Activated T-helper 1 cell treated with anti-CD3 and anti-CD28 coated beads, Interleukin-12 subunit alpha, Interleukin-12 subunit beta, Interleukin-2, Interleukin-4 antibody, amounts not matched to agents 30 ng/mL and 10 ng/mL and 1 ng/mL, durations not matched to agents 14 hours and 24 hours and 36 hours (primary cell): ENCODE data around the gene DDIT3. TPM values are rescaled to one million over a fixed set of nuclear protein-coding genes. Genes with fewer than 3 reads are reported as not detected.
A peak's percentile ranks its signal among the peaks of the same experiment; 100 is the strongest.

Experiments
- DNase-seq: peaks from one replicate; pipeline ENCODE4 v3.0.0; 2021; ENCODE audit warnings: low spot score
- H3K27ac Mint-ChIP-seq: one replicate; pipeline ENCODE4 v1.8.0; 2021; ENCODE audit warnings: mild to moderate bottlenecking, mixed read lengths
- H3K27me3 Mint-ChIP-seq: one replicate; pipeline ENCODE4 v1.8.0; 2022; ENCODE audit warnings: mild to moderate bottlenecking, moderate library complexity, mixed read lengths; ENCODE audit not compliant: insufficient read depth
- H3K36me3 Mint-ChIP-seq: one replicate; pipeline ENCODE4 v1.8.0; 2021; ENCODE audit warnings: low read depth, mixed read lengths
- H3K4me1 Mint-ChIP-seq: one replicate; pipeline ENCODE4 v1.8.0; 2021; ENCODE audit warnings: low read depth, mixed read lengths
- H3K4me3 Mint-ChIP-seq: one replicate; pipeline ENCODE4 v1.8.0; 2021; ENCODE audit warnings: mild to moderate bottlenecking, moderate library complexity, mixed read lengths
- H3K9me3 Mint-ChIP-seq: one replicate; pipeline ENCODE4 v1.8.0; 2021; ENCODE audit warnings: mixed read lengths
- intact Hi-C: fragments of 100-400 bp; cut with micrococcal nuclease; formaldehyde crosslinking; loops from one replicate; pipeline ENCODE4 v1.15.1; 2024
- total RNA-seq: library from RNA; stranded (reverse); gene quantifications from 2 replicates; pipeline ENCODE4 v1.2.3, GENCODE V29; 2022

Gene DDIT3
- total RNA-seq, 1 donor from 2014 or later = 18.1 TPM

- Mint-ChIP-seq H3K36me3 (peaks cover 36% of the 10 kb centered on the region), H3K27me3 (no peaks in the 10 kb centered on the region), H3K27ac (peak overlapping the region; percentile 97), H3K4me1 (peaks cover 54% of the 10 kb centered on the region), H3K4me3 (peak overlapping the region; percentile 93), H3K9me3 (no peaks in the 10 kb centered on the region)
- DNase-seq = peak; percentile 46
- intact Hi-C loops = loop anchor here (1.0 to 5.0 kb wide), 7 partner anchors 9 to 846 kb away; partner anchors contain the start of genes BAZ2A, CTDSP2, NEMP1 and OS9
Observed at GRCh38 chr12:57477710-57478681, 42.3 kb downstream of the DDIT3 start.

GRCh38 chr12:57476993-57477709 is 43.2 kb downstream of the DDIT3 start:
- intact Hi-C loops = loop anchor here (1.0 to 5.0 kb wide), 6 partner anchors 15 to 845 kb away; partner anchors contain the start of genes BAZ2A, CTDSP2, OS9 and PIP4K2C
- H3K4me1 Mint-ChIP-seq = peaks cover 54% of the 10 kb centered on the region
- no peaks in the 10 kb centered on the region for H3K27me3 Mint-ChIP-seq
- peaks cover 44% of the 10 kb centered on the region for H3K36me3 Mint-ChIP-seq
- peak overlapping the region; percentile 97 for H3K27ac Mint-ChIP-seq
- no peaks in the 10 kb centered on the region for H3K9me3 Mint-ChIP-seq
- no peak for DNase-seq
- peak overlapping the region; percentile 93 for H3K4me3 Mint-ChIP-seq

- peak; percentile 67 for DNase-seq
- intact Hi-C loops = loop anchor here (1.0 to 5.0 kb wide), 6 partner anchors 14 to 844 kb away; partner anchors contain the start of genes BAZ2A, CTDSP2, OS9 and PIP4K2C
- H3K27me3 Mint-ChIP-seq = no peaks in the 10 kb centered on the region
- peak overlapping the region; percentile 93 for H3K4me3 Mint-ChIP-seq
- H3K4me1 Mint-ChIP-seq = peaks cover 54% of the 10 kb centered on the region
- H3K36me3 Mint-ChIP-seq = peaks cover 47% of the 10 kb centered on the region
- H3K9me3 Mint-ChIP-seq = no peaks in the 10 kb centered on the region
- H3K27ac Mint-ChIP-seq = peak overlapping the region; percentile 97
Observed at GRCh38 chr12:57476162-57476992, 43.9 kb downstream of the DDIT3 start.

- H3K27me3 Mint-ChIP-seq = no peaks in the 10 kb centered on the region
- H3K4me3 Mint-ChIP-seq = peak overlapping the region; percentile 93
- H3K9me3 Mint-ChIP-seq = no peaks in the 10 kb centered on the region
- H3K36me3 Mint-ChIP-seq = peaks cover 47% of the 10 kb centered on the region
- intact Hi-C loops = loop anchor here (1.0 to 5.0 kb wide), 6 partner anchors 13 to 843 kb away; partner anchors contain the start of genes BAZ2A, CTDSP2, OS9 and PIP4K2C
- H3K27ac Mint-ChIP-seq = peak overlapping the region; percentile 97
- H3K4me1 Mint-ChIP-seq = peaks cover 47% of the 10 kb centered on the region
- no peak for DNase-seq
Observed at GRCh38 chr12:57475271-57476161, 44.8 kb downstream of the DDIT3 start.

- H3K9me3 Mint-ChIP-seq = no peaks in the 10 kb centered on the region
Observed at GRCh38 chr12:57474862-57475261, 45.5 kb downstream of the DDIT3 start.

GRCh38 chr12:57474430-57474829 is 45.9 kb downstream of the DDIT3 start:
- Mint-ChIP-seq H3K4me1 (peaks cover 36% of the 10 kb centered on the region), H3K27me3 (no peaks in the 10 kb centered on the region), H3K9me3 (no peaks in the 10 kb centered on the region), H3K4me3 (peak overlapping the region; percentile 82), H3K27ac (peak overlapping the region; percentile 59), H3K36me3 (peaks cover 48% of the 10 kb centered on the region)
- intact Hi-C loops = no loop called here
- no peak for DNase-seq

More at GRCh38 chr12:57474862-57475261, 45.5 kb downstream of the DDIT3 start:
- peak overlapping the region; percentile 82 for H3K4me3 Mint-ChIP-seq
- no peak for DNase-seq
- H3K4me1 Mint-ChIP-seq = peaks cover 40% of the 10 kb centered on the region
- H3K27me3 Mint-ChIP-seq = no peaks in the 10 kb centered on the region
- intact Hi-C loops = loop anchor here (5.0 kb wide), 5 partner anchors 117 to 843 kb away; partner anchors contain the start of genes BAZ2A, CTDSP2, OS9 and PIP4K2C
- peak overlapping the region; percentile 59 for H3K27ac Mint-ChIP-seq
- peaks cover 47% of the 10 kb centered on the region for H3K36me3 Mint-ChIP-seq

- intact Hi-C loops = no loop called here
- Mint-ChIP-seq H3K9me3 (no peaks in the 10 kb centered on the region), H3K27ac (peak overlapping the region; percentile 59), H3K27me3 (no peaks in the 10 kb centered on the region), H3K36me3 (peaks cover 50% of the 10 kb centered on the region), H3K4me3 (peak overlapping the region; percentile 82), H3K4me1 (peaks cover 30% of the 10 kb centered on the region)
- no peak for DNase-seq
Observed at GRCh38 chr12:57473886-57474285, 46.4 kb downstream of the DDIT3 start.

GRCh38 chr12:57473392-57473791 is 46.9 kb downstream of the DDIT3 start:
- no peak for DNase-seq
- Mint-ChIP-seq H3K27me3 (no peaks in the 10 kb centered on the region), H3K4me3 (no peak overlapping the region), H3K36me3 (peaks cover 48% of the 10 kb centered on the region), H3K27ac (no peak overlapping the region), H3K9me3 (no peaks in the 10 kb centered on the region), H3K4me1 (peaks cover 25% of the 10 kb centered on the region)
- intact Hi-C loops = no loop called here

- no peaks in the 10 kb centered on the region for H3K27me3 Mint-ChIP-seq
- intact Hi-C loops = no loop called here
- H3K27ac Mint-ChIP-seq = no peak overlapping the region
- H3K9me3 Mint-ChIP-seq = no peaks in the 10 kb centered on the region
- DNase-seq = no peak
- H3K4me3 Mint-ChIP-seq = peak overlapping the region; percentile 39
- peaks cover 48% of the 10 kb centered on the region for H3K36me3 Mint-ChIP-seq
- H3K4me1 Mint-ChIP-seq = peaks cover 17% of the 10 kb centered on the region
Observed at GRCh38 chr12:57472391-57472790, 47.9 kb downstream of the DDIT3 start.

- peaks cover 17% of the 10 kb centered on the region for H3K4me1 Mint-ChIP-seq
- no peak overlapping the region for H3K27ac Mint-ChIP-seq
- no peak for DNase-seq
- no peaks in the 10 kb centered on the region for H3K27me3 Mint-ChIP-seq
- H3K4me3 Mint-ChIP-seq = no peak overlapping the region
- no peaks in the 10 kb centered on the region for H3K9me3 Mint-ChIP-seq
- intact Hi-C loops = no loop called here
- H3K36me3 Mint-ChIP-seq = peaks cover 50% of the 10 kb centered on the region
Observed at GRCh38 chr12:57471661-57472060, 48.7 kb downstream of the DDIT3 start.

- Mint-ChIP-seq H3K27me3 (no peaks in the 10 kb centered on the region), H3K4me1 (peaks cover 17% of the 10 kb centered on the region), H3K36me3 (peaks cover 45% of the 10 kb centered on the region), H3K9me3 (no peaks in the 10 kb centered on the region), H3K4me3 (no peak overlapping the region), H3K27ac (no peak overlapping the region)
- intact Hi-C loops = no loop called here
- no peak for DNase-seq
Observed at GRCh38 chr12:57470970-57471656, 49.2 kb downstream of the DDIT3 start.
